GM12878 (cell line): Measurements from ENCODE around the gene TELO2. TPM values are rescaled to one million over a fixed set of nuclear protein-coding genes. Genes with fewer than 3 reads are reported as not detected.
A peak's percentile ranks its signal among the peaks of the same experiment; 100 is the strongest.

ENCODE experiments used
- ASH2L ChIP-seq: fragments of 300-600, 200-600 bp; sonication (generic); IDR thresholded peaks from 2 replicates; pipeline ENCODE4 v1.6.1; 2017; ENCODE audit warnings: low read depth, mild to moderate bottlenecking, borderline replicate concordance
- BCL11A ChIP-seq: IDR thresholded peaks from 2 replicates; pipeline ENCODE4 v1.6.1; 2011; ENCODE audit warnings: low read depth, low read length
- BRCA1 ChIP-seq: IDR thresholded peaks from 2 replicates; pipeline ENCODE4 v1.6.1; 2011; ENCODE audit warnings: low read depth, low read length, improper control_type of control experiment
- CEBPB ChIP-seq, 2 experiments: fragments of 150-350 bp in 1 of 2; IDR thresholded peaks; 2 replicates each; pipeline ENCODE4 v1.6.1; 2012 to 2014; ENCODE audit warnings: low read depth in 2 of 2, low read length in 2 of 2, borderline replicate concordance in 1 of 2, inconsistent platforms in 1 of 2
- CHD4 ChIP-seq: fragments of 200-600 bp; sonication (generic); IDR thresholded peaks from 2 replicates; pipeline ENCODE4 v1.6.1; 2016; ENCODE audit warnings: mild to moderate bottlenecking
- CREB1 ChIP-seq: IDR thresholded peaks from 2 replicates; pipeline ENCODE4 v1.6.1; 2012; ENCODE audit warnings: low read depth, mild to moderate bottlenecking, inconsistent platforms
- CREM ChIP-seq: IDR thresholded peaks from 2 replicates; pipeline ENCODE4 v1.6.1; 2014; ENCODE audit warnings: antibody characterized with exemption, low read depth
- DPF2 ChIP-seq: fragments of 450-650 bp; IDR thresholded peaks from 2 replicates; pipeline ENCODE4 v1.6.1; 2017; ENCODE audit warnings: mild to moderate bottlenecking
- EGR1 ChIP-seq, 2 experiments: IDR thresholded peaks; 1 replicate in 1 of 2; 2 replicates in 1 of 2; pipeline ENCODE4 v1.6.1; 2011 to 2012; ENCODE audit warnings: low read depth in 2 of 2, low read length in 2 of 2, borderline replicate concordance in 1 of 2, mild to moderate bottlenecking in 1 of 2, moderate library complexity in 1 of 2
- ELK1 ChIP-seq: IDR thresholded peaks from 2 replicates; pipeline ENCODE4 v1.6.1; 2012; ENCODE audit warnings: low read depth, low read length, improper control_type of control experiment
- HDGF ChIP-seq: fragments of 450-650 bp; IDR thresholded peaks from 2 replicates; pipeline ENCODE4 v1.6.1; 2016; ENCODE audit warnings: antibody characterized with exemption
- IKZF1 ChIP-seq: fragments of 450-650 bp; conservative IDR thresholded peaks from 2 replicates; pipeline ENCODE4 v1.6.1; 2017; ENCODE audit warnings: antibody characterized with exemption, mild to moderate bottlenecking
- KLF5 ChIP-seq: fragments of 450-650 bp; IDR thresholded peaks from 2 replicates; pipeline ENCODE4 v1.6.1; 2014; ENCODE audit warnings: mild to moderate bottlenecking; ENCODE audit not compliant: partially characterized antibody
- MEF2B ChIP-seq: fragments of 450-650 bp; IDR thresholded peaks from 2 replicates; pipeline ENCODE4 v1.6.1; 2018; ENCODE audit warnings: mild to moderate bottlenecking, moderate library complexity; ENCODE audit not compliant: partially characterized antibody, poor library complexity, severe bottlenecking
- MXI1 ChIP-seq: fragments of 150-350 bp; IDR thresholded peaks from 2 replicates; pipeline ENCODE4 v1.6.1; 2011; ENCODE audit warnings: low read depth, mild to moderate bottlenecking, inconsistent platforms, low read length, improper control_type of control experiment
- NBN ChIP-seq: fragments of 450-650 bp; IDR thresholded peaks from 2 replicates; pipeline ENCODE4 v1.6.1; 2016
- NKRF ChIP-seq: fragments of 450-650 bp; conservative IDR thresholded peaks from 2 replicates; pipeline ENCODE4 v1.6.1; 2017; ENCODE audit warnings: mild to moderate bottlenecking, moderate library complexity
- NRF1 ChIP-seq: conservative IDR thresholded peaks from 2 replicates; pipeline ENCODE4 v1.6.1; 2011; ENCODE audit warnings: mild to moderate bottlenecking, low read depth, low read length, improper control_type of control experiment
- POLR2A ChIP-seq: IDR thresholded peaks from 2 replicates; pipeline ENCODE4 v1.6.1; 2011; ENCODE audit warnings: low read depth, mild to moderate bottlenecking, low read length
- POLR2AphosphoS2 ChIP-seq: IDR thresholded peaks from 2 replicates; pipeline ENCODE4 v1.6.1; 2011; ENCODE audit warnings: low read depth, mild to moderate bottlenecking, low read length, improper control_type of control experiment, moderate library complexity
- RAD51 ChIP-seq: fragments of 450-650 bp; IDR thresholded peaks from 2 replicates; pipeline ENCODE4 v1.6.1; 2016; ENCODE audit warnings: moderate library complexity, mild to moderate bottlenecking, inconsistent platforms
- RELB ChIP-seq: fragments of 450-650 bp; IDR thresholded peaks from 2 replicates; pipeline ENCODE4 v1.6.1; 2017; ENCODE audit warnings: low read depth, mild to moderate bottlenecking, moderate library complexity
- SP1 ChIP-seq: IDR thresholded peaks from one replicate; pipeline ENCODE4 v1.6.1; 2011; ENCODE audit warnings: low read depth, low read length
- SREBF2 ChIP-seq: IDR thresholded peaks from 2 replicates; pipeline ENCODE4 v1.6.1; 2012; ENCODE audit warnings: mild to moderate bottlenecking, low read length
- SRF ChIP-seq, 2 experiments: IDR thresholded peaks; 2 replicates each; pipeline ENCODE4 v1.6.1; 2011; ENCODE audit warnings: low read depth in 2 of 2, low read length in 2 of 2, mild to moderate bottlenecking in 1 of 2, moderate library complexity in 1 of 2
- ZBTB4 ChIP-seq: fragments of 450-650 bp; formaldehyde crosslinking; IDR thresholded peaks from 2 replicates; pipeline ENCODE4 v1.4.0; 2022; ENCODE audit warnings: mild to moderate bottlenecking, moderate library complexity
- polyA plus RNA-seq, 11 experiments: library from polyadenylated mRNA; depleted of rRNA in 4 of 11; unstranded in 6 of 11; stranded (reverse) in 5 of 11; fragments of >200 nt; fragmentation: Nextera tagmentation in 4 of 11; fragmentation: Illumina TruSeq in 1 of 11; extraction: Ambion mirVana in 4 of 11; extraction: Trizol in 1 of 11; gene quantifications; 1 replicate in 1 of 11; 2 replicates in 10 of 11; pipeline versions ENCODE4 v1.2.1 to v1.2.3, GENCODE V29; 2011 to 2016; ENCODE audit warnings: inconsistent platforms in 2 of 11, missing spikeins in 2 of 11, low read depth in 1 of 11
- total RNA-seq, 4 experiments: library from RNA; depleted of rRNA in 3 of 4; stranded (reverse); fragments of >200 nt in 3 of 4; fragmentation: Illumina TruSeq in 1 of 4; extraction: Trizol in 1 of 4; gene quantifications; 2 replicates each; pipeline versions ENCODE4 v1.2.1 to v1.2.3, GENCODE V29; 2013 to 2021

Gene TELO2
- total and polyA plus RNA-seq, 10 of the 15 experiments (the other 5 are each of a cell fraction or from before 2014, with no cell fraction given): 0.55 to 72.8 (median 18.6) TPM

GRCh38 chr16:1458336-1458976 is 34.7 kb upstream of the TELO2 start (continued):
- TF ChIP-seq POLR2AphosphoS2: no peak
- no peak for TF ChIP-seq RAD51
- no peak for TF ChIP-seq KLF5
- TF ChIP-seq IKZF1: no peak
- no peak for TF ChIP-seq CHD4
- TF ChIP-seq RELB: no peak
- no peak for TF ChIP-seq NKRF
- TF ChIP-seq SREBF2: no peak
- no peak for TF ChIP-seq HDGF
- TF ChIP-seq ASH2L: no peak
- TF ChIP-seq NBN: no peak
- 0 out of 2 replicates have a peak, but pooled peaks have one; percentile 35 for TF ChIP-seq DPF2
- TF ChIP-seq EGR1 (IDR thresholded peaks at IDR 0.05; ENCODE audit: borderline replicate concordance in 1 of 2, low read depth in 2 of 2, low read length in 2 of 2): peak in 1 of 2 experiments; percentile 12; a peak in 1 of 3 replicates
- no peak for TF ChIP-seq MXI1
- TF ChIP-seq CREM: peak; percentile 87
- TF ChIP-seq NRF1: no peak
- TF ChIP-seq SP1: no peak
- no peak for TF ChIP-seq CEBPB (IDR thresholded peaks at IDR 0.05; ENCODE audit: borderline replicate concordance in 1 of 2, low read depth in 2 of 2, low read length in 2 of 2)
- no peak for TF ChIP-seq MEF2B
- TF ChIP-seq SRF (IDR thresholded peaks at IDR 0.05; ENCODE audit: low read depth in 2 of 2, low read length in 2 of 2): no peak
- TF ChIP-seq ELK1: no peak
- no peak for TF ChIP-seq ZBTB4 (CRISPR knock-in tag)
- TF ChIP-seq BRCA1: no peak
- peak; percentile 95 for TF ChIP-seq CREB1
- no peak for TF ChIP-seq BCL11A
- TF ChIP-seq POLR2A: no peak
